ENCODE results near the gene GRB10.

- TF ChIP-seq CTCF (IDR thresholded peaks at IDR 0.05) (no peak), EP300 (IDR thresholded peaks at IDR 0.05) (no peak), POLR2AphosphoS5 (IDR thresholded peaks at IDR 0.05) (no peak), POLR2A (IDR thresholded peaks at IDR 0.05) (no peak)
These were observed 107.5 kb downstream of the GRB10 start for GRCh38 chr7:50674896-50675835.

Data from gastroesophageal sphincter (tissue), 3 donors.